KG1 (cell line): Measurements from ENCODE around the gene CSRNP2.
"Not testable (repeated sequence)": the region's sequence is repeated elsewhere in the genome, so short reads cannot be mapped to it uniquely, and the experiment has no call there.

Source experiments
- DNase-seq: peaks from one replicate; lab custom pipeline; 2025; lab: John Stamatoyannopoulos, UW

Gene CSRNP2

DNA sequence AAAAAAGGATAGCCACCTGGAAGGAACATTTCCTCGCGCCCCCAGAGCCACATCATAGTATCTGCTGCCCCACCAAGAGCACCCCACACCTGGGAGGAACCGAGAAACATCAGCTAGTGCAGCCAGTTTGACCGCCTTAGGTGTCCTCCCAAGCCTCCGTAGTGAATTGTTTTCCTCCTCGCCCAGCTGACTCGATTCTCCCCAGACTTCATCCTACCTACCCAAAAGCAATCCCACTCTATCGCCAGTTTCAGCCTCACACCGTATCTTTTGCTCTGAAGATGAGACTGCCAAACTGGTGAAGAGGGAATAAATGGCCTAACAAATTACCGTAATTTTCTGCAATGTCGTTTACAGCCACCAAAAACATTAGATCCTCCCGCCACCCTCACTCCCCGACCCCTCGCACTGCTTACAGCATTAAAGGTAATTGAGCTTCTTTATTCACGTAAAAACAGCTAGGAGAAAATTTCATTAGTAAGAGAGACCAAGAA, 56.0 kb downstream of the CSRNP2 start:
- no peak for DNase-seq

DNA sequence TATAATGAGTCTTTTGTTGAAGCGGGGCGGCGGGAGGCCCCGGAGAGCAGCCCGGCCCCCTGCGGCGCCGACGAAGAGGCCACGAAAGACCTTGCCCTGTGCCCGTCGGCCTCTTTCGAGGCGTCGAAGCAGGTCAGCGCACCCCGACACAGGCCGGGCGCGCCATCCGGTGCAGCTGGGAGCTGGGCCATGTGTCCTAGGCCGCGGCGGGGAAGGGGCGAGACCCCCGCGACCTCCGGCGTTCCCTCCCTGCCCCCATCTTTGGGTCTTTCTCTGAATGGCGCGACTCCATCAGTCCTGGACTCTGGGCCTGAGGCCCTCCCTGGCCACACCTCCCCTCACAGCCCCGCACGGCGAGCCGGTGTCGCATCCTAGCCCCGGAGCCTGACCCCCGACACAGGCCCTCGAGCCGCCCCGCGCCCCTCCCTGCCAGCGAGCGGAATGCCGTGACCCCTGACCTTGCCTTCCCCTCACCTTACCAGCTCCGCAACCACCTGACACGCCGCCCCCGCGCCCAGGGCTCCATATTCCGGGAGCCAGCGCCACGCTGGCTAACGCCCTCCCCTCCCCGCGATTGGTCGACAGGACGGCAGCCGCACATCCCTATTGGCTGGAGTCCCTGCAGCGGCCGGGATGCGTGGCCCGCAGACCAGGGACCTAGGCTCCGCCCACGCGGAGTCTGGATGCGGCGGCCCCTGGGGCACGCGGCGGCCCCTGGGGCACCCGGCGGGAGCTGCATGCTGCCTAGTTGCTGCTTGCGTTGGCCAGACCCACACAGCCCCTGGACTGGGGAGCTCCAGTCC, 57.4 kb downstream of the CSRNP2 start, which contains the start of gene SLC11A2:
SLC11A2 (minus strand) TSS at position 549 of the 803 bp plus-strand sequence. CDS start 15,656 bp downstream, outside the sequence.
- peak; percentile 91 for DNase-seq

DNA sequence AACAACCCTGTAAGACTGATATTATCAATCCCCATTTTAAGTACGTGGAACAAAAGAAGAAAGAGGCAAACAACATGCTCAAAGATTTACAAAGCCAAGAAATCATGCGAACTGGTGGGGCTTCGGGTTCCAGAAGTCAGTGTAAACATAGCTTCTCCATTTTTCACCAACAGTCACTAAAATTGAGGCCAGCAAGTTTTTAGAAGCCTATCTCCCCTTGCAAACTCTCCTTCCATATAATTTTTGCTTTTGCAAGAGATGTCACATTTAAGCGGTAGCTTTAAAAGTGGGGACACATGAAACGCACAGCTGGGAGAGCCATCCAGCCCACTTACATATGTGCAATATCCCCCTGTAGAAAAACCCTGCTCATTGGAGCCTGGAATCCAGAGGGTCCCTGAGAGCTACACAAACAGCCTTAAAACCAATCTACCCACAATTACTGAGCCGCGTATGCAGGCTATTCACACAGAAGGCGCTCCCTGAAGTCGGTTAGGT, 58.0 kb downstream of the CSRNP2 start:
- peak; percentile 34 for DNase-seq

DNA sequence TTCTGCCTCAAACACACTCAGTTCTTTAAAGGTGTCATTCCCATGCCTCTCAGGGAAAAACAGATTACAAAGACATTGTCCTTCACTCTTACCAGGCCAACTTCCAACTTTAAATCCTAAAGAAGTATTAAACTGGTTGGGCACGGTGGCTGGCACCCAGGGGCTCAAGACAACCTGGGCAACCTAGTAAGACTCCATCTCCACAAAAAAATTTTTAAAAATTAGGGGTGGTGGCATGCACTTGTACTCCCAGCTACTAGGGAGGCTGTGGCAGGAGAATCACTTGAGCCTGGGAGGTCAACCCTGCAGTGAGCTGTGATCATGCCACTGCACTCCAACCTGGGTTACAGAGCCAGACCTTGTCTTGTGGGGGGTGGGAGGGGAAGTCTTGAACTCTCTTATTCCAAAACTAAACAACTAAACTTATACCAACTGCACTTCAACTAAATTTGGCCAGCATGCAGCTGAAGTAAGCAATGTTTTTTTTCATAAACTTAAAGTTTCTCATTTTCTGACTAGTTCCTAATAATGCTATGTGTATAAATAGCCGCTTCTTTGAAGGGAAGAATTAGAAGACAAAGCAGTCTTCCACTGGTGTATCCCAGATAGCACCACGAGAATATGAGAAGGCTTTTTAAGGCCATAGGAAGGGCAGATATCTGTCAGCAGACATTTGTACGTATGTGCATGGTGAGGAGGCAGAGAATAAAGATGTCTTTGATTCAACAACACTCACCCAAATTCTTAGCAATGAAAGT, 59.6 kb downstream of the CSRNP2 start:
- no peak for DNase-seq

DNA sequence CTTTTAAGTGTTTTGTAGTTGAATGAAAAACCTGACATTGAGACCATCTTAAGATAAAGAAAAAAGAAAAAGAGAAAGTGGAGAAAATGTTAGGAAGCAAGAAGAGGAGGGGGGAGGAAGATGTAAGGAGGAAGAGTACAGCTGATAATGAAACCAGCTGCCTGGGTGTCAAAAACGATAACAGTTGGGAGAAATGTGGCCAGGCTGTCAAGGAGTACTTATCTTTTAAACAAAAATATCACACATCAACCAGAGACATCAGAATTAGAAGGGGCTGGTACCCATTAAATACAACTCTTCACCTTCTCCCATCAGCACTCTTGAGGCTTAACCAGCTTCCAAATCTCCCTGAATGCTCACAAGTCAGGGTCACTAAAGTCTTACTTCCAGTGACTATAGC, 61.7 kb downstream of the CSRNP2 start:
- no peak for DNase-seq

DNA sequence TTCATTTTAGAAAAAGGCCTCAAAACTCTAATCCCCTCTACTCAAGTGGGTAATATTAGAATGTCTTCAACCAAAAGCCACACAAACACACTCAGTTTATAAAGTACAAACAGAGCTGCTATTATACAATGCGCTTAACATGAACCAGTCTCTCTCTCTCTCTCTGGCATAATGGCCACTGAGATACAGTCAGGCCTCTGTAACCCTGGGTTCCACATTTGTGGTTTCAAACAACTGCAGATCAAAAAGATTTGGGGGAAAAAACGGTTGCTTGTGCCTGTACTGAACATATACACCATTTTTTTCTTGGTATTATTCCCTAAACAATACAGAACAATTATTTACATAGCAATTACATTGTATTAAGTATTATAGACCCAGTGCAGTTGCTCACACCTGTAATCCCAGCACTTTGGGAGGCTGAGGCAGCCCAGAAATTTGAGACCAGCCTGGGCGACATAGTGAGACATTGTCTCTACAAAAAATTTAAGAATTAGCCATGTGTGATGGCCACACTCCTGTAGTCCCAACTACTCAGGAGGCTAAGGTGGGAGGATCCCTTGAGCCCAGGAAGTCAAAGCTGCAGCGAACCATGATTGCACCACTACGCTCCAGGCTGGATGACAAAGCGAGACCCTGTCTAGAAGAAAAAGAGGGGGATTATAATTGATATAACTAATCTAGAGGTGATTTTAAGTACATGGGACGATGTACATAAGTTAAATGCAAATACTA, 62.8 kb downstream of the CSRNP2 start:
- no peak for DNase-seq

DNA sequence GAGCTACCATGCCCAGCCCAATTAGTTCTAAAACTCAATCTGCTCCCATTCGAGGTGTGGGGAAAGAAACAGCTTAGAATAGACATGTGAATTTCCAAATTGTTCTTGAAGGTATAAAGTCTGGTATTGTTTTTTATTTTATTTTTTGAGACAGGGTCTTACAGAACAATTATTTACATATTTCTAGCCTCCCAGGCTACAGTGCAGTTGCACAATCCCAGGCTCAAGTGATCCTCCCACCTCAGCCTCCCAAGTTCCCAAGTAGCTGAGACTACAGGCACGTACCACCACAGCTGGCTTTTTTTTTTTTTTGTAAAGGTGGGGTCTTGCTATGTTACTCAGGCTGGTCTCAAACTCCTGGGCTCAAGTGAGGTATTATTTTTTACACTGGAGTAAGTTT, 63.5 kb downstream of the CSRNP2 start:
- no peak for DNase-seq

DNA sequence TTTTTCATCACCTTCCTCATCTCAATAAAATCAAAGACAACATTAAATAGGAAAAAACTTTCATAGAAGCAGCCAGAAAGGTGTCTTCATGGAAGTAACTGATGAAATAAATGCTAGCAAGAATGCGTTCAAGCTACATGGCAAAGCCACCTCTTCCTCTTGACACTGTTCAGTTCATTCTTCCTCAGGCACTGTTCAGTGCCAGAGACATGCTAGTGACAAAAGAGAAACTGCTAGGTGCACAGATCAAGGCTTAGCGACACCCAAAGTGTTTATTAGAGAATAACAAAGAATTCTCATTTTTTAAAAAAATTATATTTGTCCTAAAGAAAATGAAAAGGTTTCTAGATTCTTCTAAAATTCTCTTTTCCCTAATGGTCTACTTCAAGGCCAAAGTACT, 64.4 kb downstream of the CSRNP2 start:
- DNase-seq, result no peak

DNA sequence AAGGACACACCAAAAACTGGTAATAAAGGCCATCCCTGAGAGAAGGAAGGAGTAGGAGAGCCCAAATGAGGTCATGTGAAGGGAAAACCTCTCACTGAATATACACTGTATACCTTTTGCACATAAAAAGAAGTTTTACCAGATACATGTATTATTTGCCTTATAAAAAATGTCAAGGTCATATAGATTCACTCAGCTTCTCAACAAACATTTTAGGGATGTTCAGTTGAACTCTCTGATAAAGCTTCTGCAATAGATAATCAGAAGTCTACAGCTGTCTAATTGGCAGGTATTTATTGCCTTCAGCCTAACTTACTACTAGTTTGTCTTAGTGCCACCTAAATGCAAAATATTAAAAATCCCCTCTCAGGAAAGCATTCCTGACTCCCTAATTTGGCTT, 65.9 kb downstream of the CSRNP2 start:
- no peak for DNase-seq

DNA sequence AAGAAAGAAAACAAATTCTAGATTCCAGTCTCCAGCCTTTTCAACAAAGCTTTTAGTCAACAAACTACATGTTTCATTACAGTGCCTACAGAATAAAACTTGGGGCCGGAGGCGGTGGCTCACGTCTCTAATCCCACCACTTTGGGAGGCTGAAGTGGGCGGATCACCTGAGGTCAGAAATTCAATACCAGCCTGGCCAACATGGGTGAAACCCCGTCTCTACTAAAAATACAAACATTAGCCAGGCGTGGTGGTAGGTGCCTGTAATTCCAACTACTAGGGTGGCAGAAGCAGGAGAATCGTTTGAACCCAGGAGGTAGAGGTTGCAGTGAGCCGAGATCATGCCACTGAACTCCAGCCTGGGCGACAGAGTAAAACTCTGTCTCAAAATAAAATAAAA, 68.9 kb downstream of the CSRNP2 start:
- not testable (repeated sequence) for DNase-seq

DNA sequence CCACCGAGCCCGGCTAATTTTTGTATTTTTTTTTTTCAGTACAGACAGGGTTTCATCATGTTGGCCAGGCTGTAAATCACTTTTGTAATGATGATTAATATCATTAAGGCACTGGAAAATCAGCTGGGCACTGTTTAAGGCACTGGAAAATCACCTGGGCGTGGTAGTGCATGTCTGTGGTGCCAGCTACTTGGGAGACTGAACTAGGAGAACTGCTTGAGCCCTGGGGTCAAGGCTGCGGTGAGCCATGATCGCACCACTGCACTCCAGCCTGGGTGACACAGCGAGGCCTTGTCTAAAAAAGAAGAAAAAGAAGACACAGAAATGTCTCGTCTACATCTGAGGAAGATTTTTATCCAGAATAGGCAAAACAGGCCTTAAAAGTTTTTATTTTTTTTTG, 70.0 kb downstream of the CSRNP2 start:
- no peak for DNase-seq

DNA sequence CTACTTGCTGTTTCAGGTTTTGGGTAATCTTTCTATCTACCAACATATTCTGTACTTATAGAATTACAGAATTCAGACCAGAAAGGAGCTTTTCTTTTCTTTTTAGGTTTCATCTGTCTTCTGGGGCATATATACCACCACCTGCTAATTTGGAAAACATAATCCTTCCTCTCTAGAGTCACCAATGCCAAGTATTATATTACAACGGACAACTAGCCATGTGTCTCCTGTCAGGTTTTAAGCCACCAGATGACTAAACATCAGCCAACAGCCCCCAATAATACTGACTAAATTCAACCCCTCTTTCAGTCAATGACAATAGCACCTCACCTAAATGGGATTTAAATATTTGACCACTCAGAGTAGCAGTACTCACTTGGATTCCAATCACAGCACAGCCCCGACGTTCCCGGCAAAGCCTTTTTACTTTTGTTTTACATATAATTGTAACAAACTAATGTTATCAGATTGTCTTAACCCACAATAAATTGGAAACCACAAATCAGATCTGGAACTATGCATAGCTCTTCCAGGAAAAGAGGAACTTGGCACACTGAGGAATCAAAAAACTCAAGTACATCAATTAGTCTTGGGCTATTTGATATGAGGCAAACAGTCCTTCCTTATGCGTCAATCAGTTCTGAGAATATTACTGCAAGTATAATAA, 70.7 kb downstream of the CSRNP2 start:
- no peak for DNase-seq

DNA sequence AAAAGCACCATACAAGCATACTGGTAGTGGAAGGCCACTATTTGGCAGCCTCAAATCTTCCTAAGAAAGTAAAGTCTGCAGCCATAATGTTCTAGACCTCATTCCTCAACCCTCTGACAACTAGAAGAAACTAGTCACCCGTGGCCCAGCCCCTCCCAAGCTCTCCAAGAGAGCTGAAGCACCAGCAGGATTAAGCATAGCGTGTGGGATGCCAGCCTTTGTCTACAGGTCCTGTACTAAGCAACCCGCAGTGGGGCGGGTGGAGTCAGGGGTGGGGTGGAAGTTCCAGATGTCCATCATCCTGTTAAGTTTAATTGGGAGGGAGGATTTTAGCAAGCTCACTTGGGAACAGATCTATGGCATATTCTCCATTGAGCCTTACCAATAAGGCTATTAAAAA, 71.4 kb downstream of the CSRNP2 start:
- DNase-seq, result no peak
